Measurements from ENCODE around the gene DEXI. TPM values are rescaled to one million over a fixed set of nuclear protein-coding genes. Genes with fewer than 3 reads are reported as not detected.

DEXI gene
- total and polyA plus RNA-seq, 9 donors: 26.5 to 73.4 (median 45.7) TPM

DNA sequence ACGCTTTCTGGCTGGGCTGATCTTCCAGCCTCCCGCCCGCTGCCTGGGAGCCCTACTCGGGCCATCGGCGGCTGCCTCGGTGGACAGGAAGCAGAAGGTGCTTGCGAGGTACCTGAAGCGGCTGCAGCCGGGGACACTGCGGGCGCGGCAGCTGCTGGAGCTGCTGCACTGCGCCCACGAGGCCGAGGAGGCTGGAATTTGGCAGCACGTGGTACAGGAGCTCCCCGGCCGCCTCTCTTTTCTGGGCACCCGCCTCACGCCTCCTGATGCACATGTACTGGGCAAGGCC is 34.6 kb downstream of the DEXI start:
- Histone ChIP-seq H3K4me1 (ENCODE audit: insufficient read depth) (no peaks in the 10 kb centered on the region), H3K36me3 (no peaks in the 10 kb centered on the region), H3K27ac (no peak overlapping the region), H3K4me3 (no peak overlapping the region), H3K27me3 (no peaks in the 10 kb centered on the region), H3K9me3 (no peaks in the 10 kb centered on the region)
- intact Hi-C loops (cut with DNase I): no loop called here
- DNase-seq: no peak
- 87 to 92% (median 91%) methylated on average over 18 to 21 of the region's 21 CpGs for WGBS, 3 donors
- TF ChIP-seq POLR2A (IDR thresholded peaks at IDR 0.05) (no peak), EP300 (IDR thresholded peaks at IDR 0.05) (no peak)
- TF ChIP-seq, protein P1, sequence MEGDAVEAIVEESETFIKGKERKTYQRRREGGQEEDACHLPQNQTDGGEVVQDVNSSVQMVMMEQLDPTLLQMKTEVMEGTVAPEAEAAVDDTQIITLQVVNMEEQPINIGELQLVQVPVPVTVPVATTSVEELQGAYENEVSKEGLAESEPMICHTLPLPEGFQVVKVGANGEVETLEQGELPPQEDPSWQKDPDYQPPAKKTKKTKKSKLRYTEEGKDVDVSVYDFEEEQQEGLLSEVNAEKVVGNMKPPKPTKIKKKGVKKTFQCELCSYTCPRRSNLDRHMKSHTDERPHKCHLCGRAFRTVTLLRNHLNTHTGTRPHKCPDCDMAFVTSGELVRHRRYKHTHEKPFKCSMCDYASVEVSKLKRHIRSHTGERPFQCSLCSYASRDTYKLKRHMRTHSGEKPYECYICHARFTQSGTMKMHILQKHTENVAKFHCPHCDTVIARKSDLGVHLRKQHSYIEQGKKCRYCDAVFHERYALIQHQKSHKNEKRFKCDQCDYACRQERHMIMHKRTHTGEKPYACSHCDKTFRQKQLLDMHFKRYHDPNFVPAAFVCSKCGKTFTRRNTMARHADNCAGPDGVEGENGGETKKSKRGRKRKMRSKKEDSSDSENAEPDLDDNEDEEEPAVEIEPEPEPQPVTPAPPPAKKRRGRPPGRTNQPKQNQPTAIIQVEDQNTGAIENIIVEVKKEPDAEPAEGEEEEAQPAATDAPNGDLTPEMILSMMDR (IDR thresholded peaks at IDR 0.05): no peak

DNA sequence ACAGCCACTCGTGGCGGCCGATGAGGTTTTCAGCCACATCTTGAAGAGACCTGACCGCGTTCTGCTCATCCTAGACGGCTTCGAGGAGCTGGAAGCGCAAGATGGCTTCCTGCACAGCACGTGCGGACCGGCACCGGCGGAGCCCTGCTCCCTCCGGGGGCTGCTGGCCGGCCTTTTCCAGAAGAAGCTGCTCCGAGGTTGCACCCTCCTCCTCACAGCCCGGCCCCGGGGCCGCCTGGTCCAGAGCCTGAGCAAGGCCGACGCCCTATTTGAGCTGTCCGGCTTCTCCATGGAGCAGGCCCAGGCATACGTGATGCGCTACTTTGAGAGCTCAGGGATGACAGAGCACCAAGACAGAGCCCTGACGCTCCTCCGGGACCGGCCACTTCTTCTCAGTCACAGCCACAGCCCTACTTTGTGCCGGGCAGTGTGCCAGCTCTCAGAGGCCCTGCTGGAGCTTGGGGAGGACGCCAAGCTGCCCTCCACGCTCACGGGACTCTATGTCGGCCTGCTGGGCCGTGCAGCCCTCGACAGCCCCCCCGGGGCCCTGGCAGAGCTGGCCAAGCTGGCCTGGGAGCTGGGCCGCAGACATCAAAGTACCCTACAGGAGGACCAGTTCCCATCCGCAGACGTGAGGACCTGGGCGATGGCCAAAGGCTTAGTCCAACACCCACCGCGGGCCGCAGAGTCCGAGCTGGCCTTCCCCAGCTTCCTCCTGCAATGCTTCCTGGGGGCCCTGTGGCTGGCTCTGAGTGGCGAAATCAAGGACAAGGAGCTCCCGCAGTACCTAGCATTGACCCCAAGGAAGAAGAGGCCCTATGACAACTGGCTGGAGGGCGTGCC is 35.1 kb downstream of the DEXI start:
- H3K27me3 ChIP-seq: no peaks in the 10 kb centered on the region
- TF ChIP-seq POLR2A (IDR thresholded peaks at IDR 0.05) (no peak), EP300 (IDR thresholded peaks at IDR 0.05) (no peak)
- TF ChIP-seq, protein P1 (IDR thresholded peaks at IDR 0.05): no peak
- WGBS, 3 donors: 77 to 78% (median 77%) methylated on average over 46 of the region's 46 CpGs
- H3K4me1 ChIP-seq (ENCODE audit: insufficient read depth): no peaks in the 10 kb centered on the region
- no peaks in the 10 kb centered on the region for H3K36me3 ChIP-seq
- no peak overlapping the region for H3K4me3 ChIP-seq
- no peak overlapping the region for H3K27ac ChIP-seq
- intact Hi-C loops (cut with DNase I): no loop called here
- DNase-seq: no peak
- no peaks in the 10 kb centered on the region for H3K9me3 ChIP-seq

GRCh38 chr16:10906482-10906881 is 35.8 kb downstream of the DEXI start:
- intact Hi-C loops (cut with DNase I): no loop called here
- TF ChIP-seq EP300 (IDR thresholded peaks at IDR 0.05) (no peak), POLR2A (IDR thresholded peaks at IDR 0.05) (no peak)
- TF ChIP-seq, protein P1 (IDR thresholded peaks at IDR 0.05): no peak
- H3K9me3 ChIP-seq: no peaks in the 10 kb centered on the region
- WGBS, 3 donors: 90 to 92% (median 90%) methylated on average over 19 of the region's 19 CpGs
- H3K27me3 ChIP-seq: no peaks in the 10 kb centered on the region
- no peak overlapping the region for H3K4me3 ChIP-seq
- no peak for DNase-seq
- no peaks in the 10 kb centered on the region for H3K4me1 ChIP-seq (ENCODE audit: insufficient read depth)
- H3K27ac ChIP-seq: no peak overlapping the region
- no peaks in the 10 kb centered on the region for H3K36me3 ChIP-seq

- no peak overlapping the region for H3K27ac ChIP-seq
- 93 to 100% (median 93%) methylated on average over 1 of the region's 1 CpG for WGBS, 3 donors
- H3K4me3 ChIP-seq: no peak overlapping the region
- no peaks in the 10 kb centered on the region for H3K4me1 ChIP-seq (ENCODE audit: insufficient read depth)
- H3K27me3 ChIP-seq: no peaks in the 10 kb centered on the region
- TF ChIP-seq POLR2A (IDR thresholded peaks at IDR 0.05): no peak
- TF ChIP-seq EP300 (IDR thresholded peaks at IDR 0.05): no peak
- TF ChIP-seq, protein P1 (IDR thresholded peaks at IDR 0.05): no peak
- H3K36me3 ChIP-seq: no peaks in the 10 kb centered on the region
- no peak for DNase-seq
- intact Hi-C loops (cut with DNase I): no loop called here
- no peaks in the 10 kb centered on the region for H3K9me3 ChIP-seq
Measured at GRCh38 chr16:10902999-10903398, 39.3 kb downstream of the DEXI start.
